CD4-positive, alpha-beta T cell treated with Interleukin-15 for 4 hours (primary cell): ENCODE results near the gene MPND.

ENCODE experiments used
- DNase-seq: peaks from one replicate; pipeline ENCODE4 v3.0.0-alpha.2; 2020; ENCODE audit warnings: low spot score

MPND gene

DNA sequence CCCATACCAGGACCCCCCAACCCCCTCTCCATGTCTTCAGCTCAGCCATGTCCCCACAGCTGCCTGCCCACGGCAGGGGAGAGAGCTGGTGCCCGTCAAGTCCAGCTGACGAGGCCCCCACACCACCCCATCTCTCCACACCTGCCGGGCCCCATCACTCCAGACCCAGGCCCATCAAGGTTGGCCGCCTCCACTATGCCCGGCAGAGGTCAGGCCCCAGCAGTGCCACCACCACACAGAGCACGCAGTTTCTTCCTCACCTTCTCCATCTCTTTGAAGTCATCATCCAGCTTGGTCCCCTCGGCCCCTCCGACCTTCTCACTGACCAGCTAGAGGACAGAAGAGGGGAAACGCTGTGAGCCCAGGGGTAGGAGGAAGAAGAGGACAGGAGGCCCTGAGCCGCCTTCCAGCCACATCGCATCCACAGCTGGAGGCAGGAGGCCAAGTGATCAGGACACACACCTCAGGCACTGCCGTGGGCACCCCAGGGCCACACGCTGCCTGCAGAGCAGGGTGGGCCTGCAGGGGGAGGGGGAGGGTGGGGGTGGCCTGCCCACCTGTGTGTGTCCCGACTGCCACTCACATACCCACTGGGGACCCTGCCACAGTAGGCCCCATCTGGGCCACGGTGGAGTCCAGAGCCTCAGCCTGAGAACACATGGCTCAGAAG lies 23.4 kb downstream of the MPND start:
- no peak for DNase-seq

DNA sequence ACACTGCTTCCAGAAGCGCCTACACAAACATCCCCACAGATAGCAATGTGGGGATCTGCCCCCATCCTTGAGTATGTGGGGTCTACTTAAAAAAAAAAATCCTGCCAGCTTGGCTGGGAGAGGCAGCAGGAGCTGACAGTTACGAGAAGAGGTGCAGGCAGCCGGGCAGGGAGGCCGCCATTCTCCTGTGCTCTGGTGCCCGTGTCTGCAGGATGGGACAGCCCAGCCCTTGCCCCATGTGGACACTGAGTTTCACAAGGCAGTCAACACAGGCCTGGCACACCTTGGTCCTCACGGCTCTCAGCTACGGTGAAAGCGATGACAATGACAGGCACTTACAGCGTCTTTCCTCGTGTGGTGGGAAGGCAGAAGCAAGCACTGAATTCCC lies 24.0 kb downstream of the MPND start:
- no peak for DNase-seq

DNA sequence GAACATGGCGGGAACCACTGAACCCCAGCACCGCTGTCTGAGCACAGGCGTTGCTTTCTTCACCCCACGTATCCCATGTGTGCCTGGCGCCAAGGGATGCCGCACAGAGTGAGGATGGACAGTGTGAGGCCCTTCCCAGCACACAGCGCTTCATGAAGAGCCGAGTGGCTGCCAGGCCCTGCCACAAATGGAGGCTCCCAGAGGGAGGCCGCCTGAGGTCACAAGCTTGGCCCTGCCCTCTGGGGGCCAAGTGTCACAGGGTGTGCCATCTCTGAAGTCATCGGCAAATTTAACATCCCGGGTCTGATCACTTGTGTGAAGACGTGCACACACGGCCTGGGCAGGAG lies 24.4 kb downstream of the MPND start:
- no peak for DNase-seq

DNA sequence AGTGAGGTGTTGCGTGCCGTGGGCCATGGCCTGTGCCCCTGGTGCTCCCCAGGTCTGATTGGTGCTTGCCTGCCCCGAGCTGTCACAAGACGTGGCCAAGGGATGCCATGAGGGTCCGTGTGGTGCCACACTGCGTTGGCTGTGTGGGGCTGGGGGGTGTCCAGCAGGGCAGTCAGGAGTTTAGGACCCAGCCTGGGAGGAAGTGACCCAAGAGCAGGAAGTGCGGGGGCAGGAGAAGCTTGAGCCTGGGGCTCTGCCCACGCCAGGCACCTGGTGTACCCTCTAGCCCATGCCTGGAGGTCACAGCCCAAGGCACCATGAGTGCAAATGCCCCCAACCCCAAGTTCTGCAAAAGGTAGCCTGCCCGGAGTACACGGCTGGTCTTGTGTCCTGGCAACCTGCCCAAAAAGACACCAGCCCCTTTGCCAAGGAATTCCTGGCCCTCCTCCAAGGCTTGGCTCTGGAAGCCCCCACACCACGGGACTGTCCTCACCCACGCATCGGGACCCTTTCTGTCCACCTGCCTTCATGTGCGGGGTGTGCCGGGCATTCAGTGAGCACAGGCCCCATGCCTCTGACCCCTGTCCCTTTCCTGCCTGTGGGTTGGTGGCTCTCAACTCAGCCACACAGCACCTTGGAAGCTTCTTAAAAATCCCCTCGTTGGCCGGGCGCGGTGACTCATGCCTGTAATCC lies 24.9 kb downstream of the MPND start:
- DNase-seq: no peak

DNA sequence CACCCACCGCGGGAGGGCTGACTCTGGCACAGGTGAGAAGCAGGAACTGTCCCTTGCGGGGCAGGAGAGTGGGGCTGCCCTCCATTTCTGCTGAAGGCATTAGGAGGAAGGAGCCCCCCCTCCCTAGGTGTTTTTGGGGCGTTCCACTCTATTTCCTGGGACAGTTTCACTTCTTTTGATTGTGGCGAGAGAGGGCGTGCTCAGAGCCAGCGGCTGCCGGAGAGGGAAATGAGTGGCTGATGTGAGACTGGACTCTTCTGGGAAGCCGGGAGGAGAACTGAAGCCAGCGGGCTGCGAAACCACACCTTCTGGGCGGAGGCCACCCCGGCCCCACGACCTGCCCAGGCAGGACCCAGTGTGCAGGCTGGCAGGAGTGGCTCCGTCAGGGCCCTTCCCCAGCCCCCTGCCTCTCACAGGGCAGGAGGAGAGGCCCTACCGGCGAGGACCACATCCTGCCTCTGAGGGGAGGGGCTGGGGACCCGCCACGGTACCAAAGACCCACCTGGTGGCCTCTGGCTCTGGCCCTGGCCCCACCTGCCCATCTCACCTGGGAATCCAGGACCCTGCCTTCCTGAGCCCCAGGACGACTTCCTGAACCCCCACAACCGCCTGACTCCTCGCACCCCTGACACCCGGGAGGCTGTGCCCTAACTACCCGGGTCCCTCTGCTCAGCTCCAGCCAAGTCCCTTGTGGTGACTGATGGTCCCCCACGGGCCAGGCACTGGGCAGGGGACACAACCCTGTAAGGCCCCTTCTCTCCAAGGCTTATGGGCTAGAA lies 25.9 kb downstream of the MPND start:
- peak; percentile 75 for DNase-seq

DNA sequence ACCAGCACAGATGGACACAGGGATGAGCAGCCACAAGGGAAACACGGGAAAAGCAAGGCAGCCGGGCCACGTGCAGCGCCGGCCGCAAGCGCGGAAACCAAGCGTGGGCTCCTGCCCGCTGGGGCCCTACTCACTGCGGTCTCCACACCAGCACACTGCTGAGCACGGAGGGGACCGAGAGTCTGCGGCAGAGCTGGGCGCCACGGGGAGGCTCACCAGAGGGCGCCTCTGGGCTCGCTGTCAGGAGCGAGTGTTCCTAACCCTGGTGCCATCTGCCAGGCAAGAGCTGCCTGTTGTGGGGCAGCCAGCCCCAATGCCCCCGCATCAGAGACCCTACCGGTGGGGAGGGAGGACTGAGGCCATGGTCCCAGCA lies 26.5 kb downstream of the MPND start:
- DNase-seq: peak; percentile 76

DNA sequence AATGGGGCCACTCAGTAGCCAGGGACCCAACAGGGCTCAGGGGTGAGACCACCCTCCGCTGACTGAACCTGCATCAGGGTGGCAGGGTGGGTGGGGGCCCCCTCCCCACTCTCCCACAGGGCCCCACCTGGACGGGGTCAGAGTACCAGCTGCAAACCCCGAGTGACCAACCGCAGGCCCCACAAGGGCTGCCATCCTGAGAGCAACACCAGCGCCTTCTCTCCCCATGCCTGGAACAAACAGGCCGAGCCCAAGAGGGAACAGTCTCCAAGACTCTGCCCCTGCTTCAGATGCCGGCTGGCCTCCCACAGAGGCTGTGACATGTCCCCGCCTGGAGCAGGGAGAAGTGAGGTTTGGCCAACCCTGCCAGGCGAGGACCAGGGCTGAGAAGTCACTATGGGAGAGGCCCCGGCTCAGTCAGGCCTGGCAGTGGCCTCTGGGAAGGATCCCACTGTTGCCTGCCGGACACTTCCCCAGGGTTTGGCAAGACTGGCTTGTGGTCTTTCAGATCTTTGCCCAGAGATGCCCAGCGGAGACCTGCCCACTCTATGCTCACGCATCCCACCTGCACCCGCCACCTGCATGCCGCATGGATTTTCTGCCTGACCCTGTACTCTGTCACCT lies 27.2 kb downstream of the MPND start:
- DNase-seq: no peak

DNA sequence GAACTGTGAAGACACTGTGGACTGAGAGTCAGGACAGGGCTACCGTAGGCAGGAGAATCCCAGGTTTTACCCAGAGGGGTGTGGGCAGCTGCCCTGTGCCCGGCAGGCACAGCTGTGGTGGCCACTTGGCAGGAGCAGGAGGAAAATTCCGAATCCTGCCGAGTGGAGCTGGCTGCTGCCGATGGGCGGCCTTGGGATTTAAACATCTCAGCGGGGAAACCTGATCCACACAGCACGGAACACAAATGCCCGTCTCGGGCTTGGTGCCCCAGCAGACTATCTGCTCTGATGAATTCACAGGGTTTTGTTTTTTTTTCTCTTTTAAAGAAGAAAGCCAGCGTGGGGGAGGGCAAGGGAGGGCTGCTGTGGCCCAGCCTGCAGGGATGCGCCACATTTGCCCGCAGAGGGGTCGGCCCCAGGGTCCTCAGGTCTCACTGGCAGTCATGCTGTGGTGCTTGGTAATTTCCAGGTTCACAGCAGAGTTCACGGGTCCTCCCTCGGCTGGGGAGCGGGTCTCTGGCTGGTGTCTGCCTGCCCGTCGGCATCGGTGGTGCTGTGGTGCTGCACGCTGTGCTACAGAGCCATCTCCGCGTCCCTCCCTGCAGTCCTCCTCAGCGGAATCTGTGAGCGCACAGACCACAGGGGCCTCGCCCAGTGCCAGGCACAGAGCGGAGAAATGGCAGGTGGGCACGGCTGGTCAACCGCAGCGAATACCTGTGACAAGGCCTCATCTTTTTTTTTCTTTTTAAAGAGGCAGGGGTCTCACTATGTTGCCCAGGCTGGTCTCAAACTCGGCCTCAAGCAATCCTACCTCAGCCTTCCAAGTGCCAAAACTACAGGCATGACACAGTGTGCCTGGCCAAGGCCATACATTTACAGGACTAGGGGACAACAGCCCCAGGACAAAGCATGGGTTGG lies 28.1 kb downstream of the MPND start:
- DNase-seq: no peak

DNA sequence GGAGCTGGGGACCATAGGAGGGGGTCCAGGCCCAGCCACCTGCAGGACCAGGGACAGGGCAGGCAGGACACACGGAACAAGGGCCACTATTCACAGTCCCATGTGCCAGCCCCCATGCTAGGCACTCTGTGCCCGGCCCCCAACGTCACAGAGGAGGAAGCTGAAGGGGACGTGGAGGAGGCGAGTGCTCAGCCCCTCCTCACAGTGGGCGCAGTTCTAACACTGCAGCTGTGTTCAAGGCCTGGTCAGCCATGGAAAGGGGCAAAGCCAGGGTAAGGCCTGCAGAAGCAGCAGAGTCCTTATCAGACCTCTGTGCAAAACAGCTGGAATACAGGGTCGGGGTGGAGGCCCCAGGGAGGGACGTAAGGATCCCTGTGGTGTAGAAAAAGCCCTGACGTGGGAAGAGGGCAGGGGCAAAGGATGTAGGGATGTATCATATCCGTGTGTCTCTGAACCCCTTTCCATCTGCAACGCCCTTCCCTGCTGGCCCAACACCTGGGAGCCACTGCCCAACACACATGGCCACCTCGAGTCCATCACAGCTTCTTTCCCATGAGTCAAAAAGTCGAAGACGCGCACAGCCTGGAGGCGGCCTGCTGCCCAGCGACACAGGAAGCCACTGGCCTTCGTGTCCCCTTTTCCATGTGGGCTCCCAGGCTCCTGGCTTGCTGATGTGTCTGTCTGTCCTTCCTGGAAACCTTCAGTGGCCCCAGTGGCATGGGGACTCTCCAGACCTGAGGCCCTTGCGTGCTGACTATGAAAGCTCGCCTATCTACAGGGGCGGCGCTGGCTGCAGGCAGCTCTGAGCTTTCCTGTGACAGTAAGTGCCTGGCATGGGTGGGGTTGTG lies 29.0 kb downstream of the MPND start:
- no peak for DNase-seq

DNA sequence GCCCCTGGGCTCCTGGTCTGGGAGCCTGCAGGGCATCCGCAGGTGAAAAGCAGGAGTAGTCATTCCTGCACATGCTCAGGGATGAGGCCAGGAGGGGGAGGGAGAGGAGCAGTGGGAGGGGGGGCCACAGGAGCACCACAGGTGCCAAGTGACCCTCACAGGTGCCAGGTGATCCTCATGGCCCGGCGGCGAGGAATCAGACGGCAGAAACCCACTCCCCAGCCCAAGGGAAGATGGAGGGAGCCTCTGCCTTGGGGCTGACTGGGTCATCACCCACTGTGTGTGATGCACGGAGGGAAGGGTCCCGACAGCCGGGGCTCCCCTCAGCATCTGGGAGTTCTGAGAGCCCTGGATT lies 29.6 kb downstream of the MPND start:
- no peak for DNase-seq

DNA sequence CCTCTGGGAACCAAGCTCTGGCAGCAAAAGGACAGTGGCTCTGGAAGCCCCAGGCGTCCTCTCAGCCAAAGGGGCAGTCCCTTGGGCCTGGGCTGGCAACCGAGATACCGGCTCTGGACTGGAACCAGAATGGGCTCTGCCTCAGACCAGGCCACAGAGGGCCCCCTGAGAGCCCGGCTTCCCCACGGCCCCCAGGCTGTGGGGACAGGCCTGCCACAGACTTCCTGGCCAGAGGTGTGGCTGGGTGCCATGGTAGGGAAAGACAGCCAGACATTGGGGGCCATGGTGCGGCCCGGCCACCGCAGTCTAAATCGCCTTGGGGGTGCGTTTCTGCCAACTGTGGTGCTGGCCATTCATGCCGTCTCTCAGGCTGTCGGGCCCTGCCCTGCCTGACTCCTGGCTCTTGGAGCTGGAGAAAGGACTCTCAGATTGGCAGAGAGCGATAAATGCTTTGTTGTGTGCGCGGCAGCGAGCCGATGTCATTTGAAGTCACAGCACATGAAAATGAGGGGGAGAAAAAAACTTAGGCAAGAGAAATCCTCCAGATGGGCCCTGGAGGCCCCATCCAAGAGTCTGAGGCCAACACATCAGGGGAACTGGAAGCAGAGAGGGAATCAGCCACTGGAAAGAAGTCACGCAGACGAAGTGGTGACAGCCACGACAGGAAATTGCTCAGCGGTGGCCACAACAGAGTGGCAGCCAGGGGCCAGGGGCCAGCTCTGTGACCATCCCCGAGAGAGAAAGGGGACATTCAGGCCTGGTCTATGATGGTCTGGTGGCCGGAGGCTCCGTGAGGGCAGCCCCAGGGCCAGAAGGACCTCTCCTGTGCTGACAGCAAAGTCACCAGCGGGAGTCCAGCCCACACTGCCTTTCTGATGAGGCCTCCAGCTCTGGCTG lies 30.5 kb downstream of the MPND start:
- no peak for DNase-seq

DNA sequence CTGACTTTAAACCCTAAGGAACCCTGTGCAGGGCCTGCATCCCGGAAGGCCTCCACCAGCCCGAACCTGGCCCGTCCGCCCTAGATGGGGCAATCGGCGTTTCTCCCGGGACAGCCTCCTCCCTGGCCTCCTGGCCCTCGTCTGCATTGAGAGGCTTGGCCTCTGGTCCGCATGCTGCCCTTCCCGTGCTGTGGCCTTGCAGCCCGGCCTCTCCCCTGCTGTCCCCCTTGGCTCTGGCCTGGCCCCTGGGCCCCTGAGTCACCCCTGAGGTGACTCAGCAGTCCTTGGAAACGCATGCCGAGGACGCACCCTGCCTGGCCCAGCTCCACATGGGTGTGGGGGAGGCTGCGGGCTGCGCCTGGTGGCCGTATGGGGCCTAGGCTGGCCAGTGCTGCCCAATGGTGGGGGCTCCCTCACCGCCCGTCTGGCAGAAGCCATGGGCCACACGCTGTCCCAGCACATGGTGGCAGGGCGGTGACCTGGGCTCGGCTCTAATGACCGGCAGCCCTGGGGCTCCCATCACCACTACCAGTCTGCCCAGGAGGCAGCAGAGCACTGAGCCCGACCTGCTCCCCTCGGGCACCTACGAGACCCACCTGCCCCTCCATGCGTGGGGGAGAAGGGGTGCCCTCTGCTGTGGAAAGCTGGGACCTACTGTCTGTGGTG lies 31.3 kb downstream of the MPND start:
- DNase-seq: no peak

DNA sequence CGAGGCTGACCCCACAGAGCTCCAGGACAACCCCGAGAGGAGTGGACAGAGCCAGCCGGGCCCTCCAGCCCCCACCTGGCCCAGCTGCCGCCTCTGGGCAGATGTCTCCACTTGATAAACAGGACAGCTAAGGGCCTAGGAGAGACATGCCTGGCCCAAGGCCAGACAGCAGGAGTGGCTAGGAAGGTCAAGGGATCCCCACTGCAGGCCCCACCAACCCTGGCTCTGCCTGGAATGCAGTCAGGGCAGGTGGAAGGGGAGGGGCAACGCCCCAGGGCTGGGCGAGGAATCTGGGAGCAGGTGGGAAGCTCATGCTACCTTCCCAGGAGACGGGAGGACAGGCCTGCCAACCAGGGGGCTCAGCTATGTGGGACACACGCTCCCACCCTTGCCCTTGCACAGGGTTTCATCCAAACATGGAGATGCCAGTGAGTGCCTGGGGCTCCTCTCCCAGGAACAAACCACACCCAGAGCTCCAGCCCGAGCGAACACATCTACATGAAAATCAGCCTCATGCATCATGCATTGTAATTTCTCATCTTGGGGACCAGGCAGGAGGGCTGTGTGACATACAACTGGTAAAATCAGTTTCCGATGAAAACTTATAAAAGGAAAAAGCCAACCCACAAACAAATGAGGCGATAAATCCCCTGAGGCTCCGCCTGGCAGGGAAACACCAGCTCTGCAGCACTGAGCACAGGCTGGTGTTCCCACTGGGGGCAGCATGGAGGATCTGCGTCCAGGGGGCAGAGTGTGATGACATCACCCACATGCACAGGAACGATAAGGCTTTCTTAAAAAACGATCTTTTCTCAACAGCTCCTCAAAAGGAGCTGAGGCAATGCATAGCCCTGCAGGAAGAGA lies 32.0 kb downstream of the MPND start:
- DNase-seq: no peak

DNA sequence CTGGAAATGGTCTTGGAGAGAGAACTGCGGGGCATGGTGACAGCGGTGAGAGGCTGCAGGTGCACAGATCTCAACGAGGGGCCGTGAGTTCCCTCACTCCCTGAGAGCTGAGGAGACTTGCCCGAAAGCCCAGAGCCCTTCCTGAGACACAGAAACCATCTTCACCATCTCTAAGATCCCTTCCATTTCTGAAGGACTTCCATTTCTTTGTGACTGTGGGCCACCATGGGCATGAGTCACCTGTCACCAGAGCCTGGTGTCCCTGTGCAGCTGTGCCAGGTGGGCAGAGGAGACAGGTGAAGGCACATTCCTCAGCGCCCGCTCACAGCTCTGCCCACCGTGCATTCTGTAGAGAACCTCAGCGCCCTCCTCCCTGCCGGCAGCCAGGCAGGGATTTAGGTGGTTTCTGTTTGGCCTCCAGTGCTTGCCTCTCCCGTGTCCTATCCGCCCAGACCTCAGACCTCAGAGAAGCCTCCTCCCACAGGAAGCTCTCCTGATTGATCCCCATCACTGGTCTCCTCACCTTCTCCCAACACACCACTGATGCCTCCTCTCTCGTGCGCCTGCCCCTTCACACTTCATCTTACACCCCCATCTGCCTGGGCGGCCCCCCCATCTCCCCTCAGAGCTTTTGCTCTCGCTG lies 32.8 kb downstream of the MPND start:
- no peak for DNase-seq

DNA sequence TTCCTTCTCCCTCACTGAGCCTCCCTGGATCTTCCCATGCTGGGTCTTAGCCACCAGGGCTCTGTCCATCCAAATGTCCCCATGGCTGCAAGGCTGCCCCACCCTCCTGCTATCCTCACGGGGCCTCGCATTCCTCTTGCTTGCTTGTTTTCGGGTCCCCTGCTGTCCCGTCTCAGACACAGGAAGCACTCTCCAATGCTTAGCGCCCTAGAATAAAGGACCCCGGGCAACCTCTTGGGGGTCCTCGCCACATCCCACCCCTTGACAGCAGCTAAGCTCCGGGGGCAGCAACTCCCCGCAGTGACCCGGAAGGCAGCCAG lies 33.3 kb downstream of the MPND start:
- no peak for DNase-seq

DNA sequence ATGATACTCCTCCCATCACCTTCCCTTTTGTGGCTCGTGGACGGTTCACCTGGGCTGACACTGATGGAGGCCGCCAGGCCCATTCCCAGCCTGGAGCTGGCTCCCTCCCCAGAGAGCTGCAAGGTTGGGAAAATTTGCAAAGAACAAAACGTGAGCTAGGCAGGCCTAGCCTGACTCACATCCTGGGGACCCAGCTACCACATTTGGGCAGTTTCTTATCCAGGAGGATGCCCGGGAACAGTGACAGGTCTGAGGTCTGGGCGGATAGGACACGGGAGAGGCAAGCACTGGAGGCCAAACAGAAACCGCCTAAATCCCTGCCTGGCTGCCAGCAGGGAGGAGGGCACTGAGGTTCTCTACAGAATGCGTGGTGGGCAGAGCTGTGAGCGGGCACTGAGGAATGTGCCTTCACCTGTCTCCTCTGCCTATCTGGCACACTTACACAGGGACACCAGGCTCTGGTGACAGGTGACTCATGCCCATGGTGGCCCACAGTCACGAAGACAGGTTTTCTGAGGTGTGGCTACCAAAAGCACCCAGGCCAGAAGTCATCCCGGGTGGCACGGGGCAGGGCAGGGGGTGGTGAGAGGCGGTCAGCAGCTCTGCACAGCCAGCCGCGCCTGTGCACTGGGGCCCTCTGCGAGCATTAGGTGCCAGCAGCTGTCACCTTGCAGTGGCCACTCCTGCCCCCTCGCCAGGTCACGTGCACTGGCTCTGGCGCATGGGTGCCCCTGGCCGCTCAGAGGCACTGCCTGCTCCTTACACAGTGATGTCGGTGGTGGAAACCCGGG lies 33.8 kb downstream of the MPND start:
- no peak for DNase-seq

DNA sequence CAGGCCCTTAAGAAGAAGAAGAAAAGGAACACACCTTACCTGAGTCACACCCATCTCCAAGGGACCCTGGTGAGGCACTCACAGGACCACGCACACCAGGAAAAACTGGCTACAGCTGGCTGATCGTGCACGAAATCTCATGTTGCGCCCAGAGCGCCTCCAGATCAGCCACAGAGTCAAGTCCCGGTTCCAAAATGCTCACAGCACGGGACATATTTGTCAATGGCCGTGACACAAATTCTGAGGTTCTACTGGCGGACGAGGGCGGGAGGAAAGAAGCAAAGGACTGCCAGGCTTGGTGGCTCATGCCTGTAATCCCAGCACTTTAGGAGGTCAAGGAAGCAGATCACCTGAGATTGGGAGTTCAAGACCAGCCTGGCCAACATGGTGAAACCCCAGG lies 35.5 kb downstream of the MPND start:
- DNase-seq: no peak
